ENCODE measurements around the gene SLC44A5. TPM values are rescaled to one million over a fixed set of nuclear protein-coding genes. Genes with fewer than 3 reads are reported as not detected.

SLC44A5 gene
- total RNA-seq, 1 donor from 2014 or later, result 1.2 TPM

- H3K27ac ChIP-seq, result no peak overlapping the region
- H3K4me1 ChIP-seq, result no peaks in the 10 kb centered on the region
- intact Hi-C loops (cut with DNase I), result no loop called here
- TF ChIP-seq, protein P1, sequence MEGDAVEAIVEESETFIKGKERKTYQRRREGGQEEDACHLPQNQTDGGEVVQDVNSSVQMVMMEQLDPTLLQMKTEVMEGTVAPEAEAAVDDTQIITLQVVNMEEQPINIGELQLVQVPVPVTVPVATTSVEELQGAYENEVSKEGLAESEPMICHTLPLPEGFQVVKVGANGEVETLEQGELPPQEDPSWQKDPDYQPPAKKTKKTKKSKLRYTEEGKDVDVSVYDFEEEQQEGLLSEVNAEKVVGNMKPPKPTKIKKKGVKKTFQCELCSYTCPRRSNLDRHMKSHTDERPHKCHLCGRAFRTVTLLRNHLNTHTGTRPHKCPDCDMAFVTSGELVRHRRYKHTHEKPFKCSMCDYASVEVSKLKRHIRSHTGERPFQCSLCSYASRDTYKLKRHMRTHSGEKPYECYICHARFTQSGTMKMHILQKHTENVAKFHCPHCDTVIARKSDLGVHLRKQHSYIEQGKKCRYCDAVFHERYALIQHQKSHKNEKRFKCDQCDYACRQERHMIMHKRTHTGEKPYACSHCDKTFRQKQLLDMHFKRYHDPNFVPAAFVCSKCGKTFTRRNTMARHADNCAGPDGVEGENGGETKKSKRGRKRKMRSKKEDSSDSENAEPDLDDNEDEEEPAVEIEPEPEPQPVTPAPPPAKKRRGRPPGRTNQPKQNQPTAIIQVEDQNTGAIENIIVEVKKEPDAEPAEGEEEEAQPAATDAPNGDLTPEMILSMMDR (IDR thresholded peaks at IDR 0.05), result no peak
- TF ChIP-seq POLR2A (IDR thresholded peaks at IDR 0.05) (no peak), POLR2AphosphoS5 (IDR thresholded peaks at IDR 0.05; ENCODE audit: insufficient read depth in 1 of 2, low read depth in 1 of 2) (no peak)
- DNase-seq (ENCODE audit: extremely low spot score in 2 of 2), result no peak
- no peak overlapping the region for H3K4me3 ChIP-seq
- H3K36me3 ChIP-seq, result no peaks in the 10 kb centered on the region
- no peaks in the 10 kb centered on the region for H3K9me3 ChIP-seq
- H3K27me3 ChIP-seq, result no peaks in the 10 kb centered on the region
Observed at GRCh38 chr1:75539230-75540116, 71.4 kb downstream of the SLC44A5 start.

GRCh38 chr1:75533085-75533484 lies 77.8 kb downstream of the SLC44A5 start:
- H3K9me3 ChIP-seq, result no peaks in the 10 kb centered on the region
- H3K36me3 ChIP-seq, result no peaks in the 10 kb centered on the region
- TF ChIP-seq, protein P1 (IDR thresholded peaks at IDR 0.05), result no peak
- no peak for TF ChIP-seq POLR2AphosphoS5 (IDR thresholded peaks at IDR 0.05; ENCODE audit: insufficient read depth in 1 of 2, low read depth in 1 of 2)
- no peak for TF ChIP-seq POLR2A (IDR thresholded peaks at IDR 0.05)
- intact Hi-C loops (cut with DNase I), result no loop called here
- no peaks in the 10 kb centered on the region for H3K4me1 ChIP-seq
- no peaks in the 10 kb centered on the region for H3K27me3 ChIP-seq
- no peak for DNase-seq (ENCODE audit: extremely low spot score in 2 of 2)
- H3K27ac ChIP-seq, result no peak overlapping the region
- H3K4me3 ChIP-seq, result no peak overlapping the region

DNA sequence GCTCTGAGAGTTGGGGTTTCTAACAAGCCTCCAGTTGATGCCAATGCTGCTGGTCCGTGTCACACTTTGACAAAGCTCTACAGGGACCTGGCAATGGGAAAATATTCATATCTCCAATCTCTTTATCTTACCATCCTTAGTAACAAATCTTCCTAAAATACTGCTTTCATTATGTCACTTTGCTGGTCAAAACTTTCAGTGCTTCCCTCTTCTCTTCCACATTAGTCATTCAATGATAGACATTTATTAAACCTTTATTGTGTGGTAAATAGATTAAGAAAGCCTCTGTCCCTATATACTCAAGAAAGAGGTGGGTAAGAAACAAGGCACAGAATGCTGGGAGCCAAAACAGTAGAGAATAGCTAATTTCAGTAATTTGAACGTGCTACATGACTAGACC lies 79.3 kb downstream of the SLC44A5 start:
- no peak overlapping the region for H3K27ac ChIP-seq
- no peaks in the 10 kb centered on the region for H3K27me3 ChIP-seq
- TF ChIP-seq POLR2AphosphoS5 (IDR thresholded peaks at IDR 0.05; ENCODE audit: insufficient read depth in 1 of 2, low read depth in 1 of 2) (no peak), POLR2A (IDR thresholded peaks at IDR 0.05) (no peak)
- TF ChIP-seq, protein P1 (IDR thresholded peaks at IDR 0.05), result no peak
- no peak overlapping the region for H3K4me3 ChIP-seq
- H3K36me3 ChIP-seq, result no peaks in the 10 kb centered on the region
- DNase-seq (ENCODE audit: extremely low spot score in 2 of 2), result no peak
- no peaks in the 10 kb centered on the region for H3K9me3 ChIP-seq
- intact Hi-C loops (cut with DNase I), result no loop called here
- no peaks in the 10 kb centered on the region for H3K4me1 ChIP-seq

GRCh38 chr1:75529488-75529887 lies 81.4 kb downstream of the SLC44A5 start:
- H3K4me1 ChIP-seq, result no peaks in the 10 kb centered on the region
- H3K27me3 ChIP-seq, result no peaks in the 10 kb centered on the region
- no peaks in the 10 kb centered on the region for H3K9me3 ChIP-seq
- H3K36me3 ChIP-seq, result no peaks in the 10 kb centered on the region
- H3K27ac ChIP-seq, result no peak overlapping the region
- no peak overlapping the region for H3K4me3 ChIP-seq
- TF ChIP-seq, protein P1 (IDR thresholded peaks at IDR 0.05), result no peak
- TF ChIP-seq POLR2AphosphoS5 (IDR thresholded peaks at IDR 0.05; ENCODE audit: insufficient read depth in 1 of 2, low read depth in 1 of 2) (no peak), POLR2A (IDR thresholded peaks at IDR 0.05) (no peak)
- no peak for DNase-seq (ENCODE audit: extremely low spot score in 2 of 2)
- intact Hi-C loops (cut with DNase I), result no loop called here

GRCh38 chr1:75528001-75528400 lies 82.9 kb downstream of the SLC44A5 start:
- no peaks in the 10 kb centered on the region for H3K9me3 ChIP-seq
- TF ChIP-seq POLR2A (IDR thresholded peaks at IDR 0.05) (no peak), POLR2AphosphoS5 (IDR thresholded peaks at IDR 0.05; ENCODE audit: insufficient read depth in 1 of 2, low read depth in 1 of 2) (no peak)
- TF ChIP-seq, protein P1 (IDR thresholded peaks at IDR 0.05), result no peak
- H3K27ac ChIP-seq, result no peak overlapping the region
- H3K4me3 ChIP-seq, result no peak overlapping the region
- intact Hi-C loops (cut with DNase I), result no loop called here
- no peak for DNase-seq (ENCODE audit: extremely low spot score in 2 of 2)
- H3K27me3 ChIP-seq, result no peaks in the 10 kb centered on the region
- no peaks in the 10 kb centered on the region for H3K36me3 ChIP-seq
- no peaks in the 10 kb centered on the region for H3K4me1 ChIP-seq
